KMS-11 (cell line): ENCODE measurements around the gene SH3BP4.

ENCODE experiments used
- H2AFZ ChIP-seq: fragments of 200-600 bp; sonication (generic); 2 replicates; pipeline ENCODE4 v1.6.1; 2016; ENCODE audit warnings: antibody characterized with exemption, mixed run types, low read depth
- H3K27ac ChIP-seq: fragments of 200-600 bp; sonication (generic); 2 replicates; pipeline ENCODE4 v1.6.1; 2016; ENCODE audit warnings: mild to moderate bottlenecking, mixed run types
- H3K27me3 ChIP-seq: fragments of 200-600 bp; sonication (generic); 2 replicates; pipeline ENCODE4 v1.6.1; 2017; ENCODE audit warnings: mild to moderate bottlenecking, low read depth, mixed run types, moderate library complexity; ENCODE audit not compliant: insufficient read depth
- H3K36me3 ChIP-seq: fragments of 200-600 bp; sonication (generic); 2 replicates; pipeline ENCODE4 v1.6.1; 2017; ENCODE audit warnings: mild to moderate bottlenecking, mixed run types; ENCODE audit not compliant: insufficient read depth
- H3K4me1 ChIP-seq: fragments of 200-600 bp; sonication (generic); 2 replicates; pipeline ENCODE4 v1.6.1; 2016; ENCODE audit warnings: mild to moderate bottlenecking, low read depth, mixed run types; ENCODE audit not compliant: poor library complexity, severe bottlenecking
- H3K4me2 ChIP-seq: fragments of 200-600 bp; sonication (generic); 2 replicates; pipeline ENCODE4 v1.7.0; 2016; ENCODE audit warnings: mild to moderate bottlenecking, mixed run types
- H3K4me3 ChIP-seq: fragments of 200-600 bp; sonication (generic); IDR thresholded peaks from 2 replicates; pipeline ENCODE4 v1.6.1; 2017; ENCODE audit warnings: low read depth, low read length, mixed read lengths; ENCODE audit not compliant: insufficient read depth
- H3K79me2 ChIP-seq: fragments of 200-600 bp; sonication (generic); 2 replicates; pipeline ENCODE4 v1.6.1; 2016; ENCODE audit warnings: low read depth, mixed run types; ENCODE audit not compliant: insufficient read depth
- H3K9ac ChIP-seq: fragments of 200-600 bp; sonication (generic); 2 replicates; pipeline ENCODE4 v1.6.1; 2016; ENCODE audit warnings: mild to moderate bottlenecking, mixed run types
- H4K20me1 ChIP-seq: fragments of 200-600 bp; sonication (generic); 2 replicates; pipeline ENCODE4 v1.6.1; 2016; ENCODE audit warnings: mild to moderate bottlenecking, mixed run types; ENCODE audit not compliant: insufficient read depth
- TF ChIP-seq, protein P1 (sequence below): fragments of 200-600 bp; sonication (generic); conservative IDR thresholded peaks from 2 replicates; pipeline ENCODE4 v1.6.1; 2017; ENCODE audit warnings: low read depth, mild to moderate bottlenecking, antibody characterized with exemption, low read length, moderate library complexity, mixed read lengths

Gene SH3BP4

DNA sequence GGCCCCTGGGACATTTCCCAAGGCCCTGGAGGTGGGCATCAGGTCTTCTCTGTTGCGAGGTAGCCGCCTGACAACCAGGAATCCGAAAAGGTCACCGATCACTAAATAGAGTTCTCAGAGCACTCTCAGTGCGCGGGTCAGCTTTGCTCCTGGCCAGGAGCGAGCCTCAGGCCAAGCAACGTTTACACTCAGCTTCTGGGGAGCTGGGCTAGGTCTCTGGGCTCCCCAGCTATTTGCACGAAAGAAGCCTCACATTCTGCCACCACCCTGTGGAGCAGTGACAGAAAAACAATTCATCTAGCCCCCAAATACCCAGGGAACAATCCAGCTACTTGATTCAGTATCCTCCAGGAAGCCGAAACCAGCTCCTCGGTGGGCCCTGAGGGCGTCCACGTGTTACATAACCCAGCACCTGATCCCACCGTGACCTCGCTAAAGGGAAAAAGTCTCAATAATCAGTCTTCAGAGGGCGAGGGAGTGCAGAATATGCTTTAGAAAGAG lies 3.3 kb downstream of the SH3BP4 start:
- H4K20me1 ChIP-seq: no peaks in the 10 kb centered on the region
- no peak overlapping the region for H3K4me3 ChIP-seq
- TF ChIP-seq, protein P1, sequence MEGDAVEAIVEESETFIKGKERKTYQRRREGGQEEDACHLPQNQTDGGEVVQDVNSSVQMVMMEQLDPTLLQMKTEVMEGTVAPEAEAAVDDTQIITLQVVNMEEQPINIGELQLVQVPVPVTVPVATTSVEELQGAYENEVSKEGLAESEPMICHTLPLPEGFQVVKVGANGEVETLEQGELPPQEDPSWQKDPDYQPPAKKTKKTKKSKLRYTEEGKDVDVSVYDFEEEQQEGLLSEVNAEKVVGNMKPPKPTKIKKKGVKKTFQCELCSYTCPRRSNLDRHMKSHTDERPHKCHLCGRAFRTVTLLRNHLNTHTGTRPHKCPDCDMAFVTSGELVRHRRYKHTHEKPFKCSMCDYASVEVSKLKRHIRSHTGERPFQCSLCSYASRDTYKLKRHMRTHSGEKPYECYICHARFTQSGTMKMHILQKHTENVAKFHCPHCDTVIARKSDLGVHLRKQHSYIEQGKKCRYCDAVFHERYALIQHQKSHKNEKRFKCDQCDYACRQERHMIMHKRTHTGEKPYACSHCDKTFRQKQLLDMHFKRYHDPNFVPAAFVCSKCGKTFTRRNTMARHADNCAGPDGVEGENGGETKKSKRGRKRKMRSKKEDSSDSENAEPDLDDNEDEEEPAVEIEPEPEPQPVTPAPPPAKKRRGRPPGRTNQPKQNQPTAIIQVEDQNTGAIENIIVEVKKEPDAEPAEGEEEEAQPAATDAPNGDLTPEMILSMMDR: no peak
- H3K79me2 ChIP-seq: peaks cover 27% of the 10 kb centered on the region; the same call in 1 of the 2 replicates
- no peaks in the 10 kb centered on the region for H3K36me3 ChIP-seq
- H2AFZ ChIP-seq: no peak overlapping the region
- no peak overlapping the region for H3K4me2 ChIP-seq
- H3K9ac ChIP-seq: no peak overlapping the region
- no peaks in the 10 kb centered on the region for H3K27me3 ChIP-seq
- H3K4me1 ChIP-seq: peaks cover 6% of the 10 kb centered on the region
- no peak overlapping the region for H3K27ac ChIP-seq

DNA sequence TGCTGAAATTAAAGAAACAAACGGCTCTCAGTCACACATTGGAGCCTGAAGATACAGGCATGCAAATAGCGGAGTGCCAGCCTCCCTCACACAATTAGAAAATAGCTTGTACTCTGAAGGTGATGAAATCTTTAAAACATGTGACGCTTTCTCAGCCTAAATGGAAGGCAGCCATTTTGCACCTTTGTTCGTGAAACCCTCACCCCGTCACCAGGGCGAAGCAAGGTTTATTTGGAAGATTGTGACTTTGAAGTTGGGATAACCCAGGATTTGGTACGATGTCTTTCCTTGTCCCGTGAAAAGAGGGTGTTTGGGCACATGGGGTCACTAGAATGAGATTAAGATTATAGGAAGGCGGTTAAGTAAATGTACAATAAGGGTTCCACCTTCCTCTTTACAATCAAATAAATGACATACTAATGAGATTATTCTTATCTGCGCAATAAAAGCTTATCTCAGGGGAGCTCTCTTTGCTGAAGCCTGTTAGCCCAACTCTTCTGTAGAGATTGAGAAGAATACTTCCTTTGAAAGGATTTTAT lies 4.2 kb downstream of the SH3BP4 start:
- Histone ChIP-seq H3K4me1 (peaks cover 12% of the 10 kb centered on the region), H3K4me3 (no peak overlapping the region), H3K79me2 (peaks cover 27% of the 10 kb centered on the region; the same call in 1 of the 2 replicates), H3K27me3 (no peaks in the 10 kb centered on the region), H3K9ac (no peak overlapping the region), H3K4me2 (no peak overlapping the region), H3K27ac (no peak overlapping the region), H3K36me3 (no peaks in the 10 kb centered on the region), H4K20me1 (no peaks in the 10 kb centered on the region), H2AFZ (no peak overlapping the region)
- TF ChIP-seq, protein P1: no peak

DNA sequence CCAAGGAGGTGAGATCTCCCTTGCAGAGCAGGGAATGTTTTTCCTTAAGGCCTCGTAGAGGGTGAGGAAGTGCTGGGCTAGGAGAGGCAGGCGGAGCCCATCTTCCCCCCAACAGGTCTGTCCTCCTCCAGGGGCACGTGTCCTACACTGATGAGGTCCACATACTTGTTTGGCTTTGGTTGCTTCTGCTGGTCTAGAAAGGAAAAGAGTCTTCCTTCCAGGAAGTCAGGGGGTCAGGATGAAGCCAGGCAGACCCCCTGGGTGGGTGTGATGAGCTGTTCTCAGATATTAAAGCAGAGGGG lies 6.0 kb downstream of the SH3BP4 start:
- TF ChIP-seq, protein P1: no peak
- no peak overlapping the region for H3K4me2 ChIP-seq
- H3K36me3 ChIP-seq: no peaks in the 10 kb centered on the region
- H3K27me3 ChIP-seq: no peaks in the 10 kb centered on the region
- H3K9ac ChIP-seq: no peak overlapping the region
- H4K20me1 ChIP-seq: no peaks in the 10 kb centered on the region
- peaks cover 12% of the 10 kb centered on the region for H3K4me1 ChIP-seq
- H2AFZ ChIP-seq: no peak overlapping the region
- peaks cover 27% of the 10 kb centered on the region; the same call in 1 of the 2 replicates for H3K79me2 ChIP-seq
- no peak overlapping the region for H3K4me3 ChIP-seq
- H3K27ac ChIP-seq: no peak overlapping the region

DNA sequence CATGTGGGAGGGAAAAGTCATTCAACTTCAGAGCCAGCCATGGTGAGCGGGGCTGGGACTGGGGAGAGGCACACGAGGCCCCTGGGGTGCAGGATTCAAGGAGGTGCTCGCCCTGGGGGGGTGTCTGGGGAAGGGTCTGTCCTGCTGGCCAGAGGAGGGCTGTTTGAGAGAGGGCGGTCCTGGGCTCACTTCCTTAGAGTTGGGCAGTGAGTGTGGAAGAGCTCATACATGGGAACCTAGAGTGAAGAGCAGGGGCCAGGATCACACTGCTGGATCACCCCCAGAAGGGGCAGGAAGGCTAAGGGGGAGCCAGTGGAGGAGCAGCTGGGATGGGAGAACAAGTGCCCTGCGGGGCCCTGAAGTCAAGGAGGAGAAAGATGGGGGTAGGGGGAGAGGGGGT lies 6.5 kb downstream of the SH3BP4 start:
- TF ChIP-seq, protein P1: no peak
- Histone ChIP-seq H4K20me1 (no peaks in the 10 kb centered on the region), H3K36me3 (no peaks in the 10 kb centered on the region), H3K4me2 (no peak overlapping the region), H3K79me2 (peaks cover 22% of the 10 kb centered on the region; the same call in 1 of the 2 replicates), H3K4me3 (no peak overlapping the region), H3K27ac (no peak overlapping the region), H3K9ac (no peak overlapping the region), H2AFZ (no peak overlapping the region), H3K4me1 (peaks cover 12% of the 10 kb centered on the region), H3K27me3 (no peaks in the 10 kb centered on the region)
